Thymus (tissue), 11 donors: Measurements from ENCODE around the gene PLVAP. TPM values are rescaled to one million over a fixed set of nuclear protein-coding genes. Genes with fewer than 3 reads are reported as not detected.

Experiments used
- DNase-seq, 9 donors: peaks; one replicate each; pipeline ENCODE4 v3.0.0-alpha.2; 2013; ENCODE audit warnings: low spot score in 9 of 9, low read depth in 6 of 9, missing footprints in 1 of 9
- H3K27ac ChIP-seq, 2 donors: one replicate each; pipeline ENCODE4 v1.5.1; 2013; ENCODE audit warnings: control low read depth in 1 of 2, low read depth in 1 of 2, low read length in 1 of 2, mild to moderate bottlenecking in 1 of 2, moderate library complexity in 1 of 2
- H3K27me3 ChIP-seq, 2 donors: one replicate each; pipeline ENCODE4 v1.5.1; 2013; ENCODE audit warnings: low read length in 1 of 2; ENCODE audit not compliant: control insufficient read depth in 2 of 2, insufficient read depth in 1 of 2
- H3K36me3 ChIP-seq, 2 donors: one replicate each; pipeline ENCODE4 v1.5.1; 2013; ENCODE audit warnings: low read length in 1 of 2, mild to moderate bottlenecking in 1 of 2, moderate library complexity in 1 of 2; ENCODE audit not compliant: control insufficient read depth in 2 of 2, insufficient read depth in 2 of 2
- H3K4me1 ChIP-seq, 2 donors: one replicate each; pipeline ENCODE4 v1.5.1; 2013; ENCODE audit warnings: low read length in 2 of 2; ENCODE audit not compliant: control insufficient read depth in 2 of 2, insufficient read depth in 2 of 2
- H3K4me3 ChIP-seq, 2 donors: one replicate each; pipeline ENCODE4 v1.5.1; 2013; ENCODE audit warnings: low read length in 2 of 2, control low read depth in 1 of 2, mild to moderate bottlenecking in 1 of 2
- H3K9me3 ChIP-seq, 2 donors: one replicate each; pipeline ENCODE4 v1.5.1; 2013; ENCODE audit warnings: low read length in 1 of 2, mild to moderate bottlenecking in 1 of 2; ENCODE audit not compliant: control insufficient read depth in 2 of 2, insufficient read depth in 1 of 2
- WGBS: extraction: QIAGEN DNeasy Blood & Tissue Kit; methylation state at CpG from one replicate; pipeline ENCODE4 v1.1.7; 2013; 5-methylcytosine and 5-hydroxymethylcytosine counted together
- polyA plus RNA-seq: library from polyadenylated mRNA; stranded (reverse); fragments of 200-250 nt; gene quantifications from one replicate; pipeline ENCODE4 v1.2.3, GENCODE V29; 2013
- total RNA-seq: library from RNA; stranded (reverse); fragments of 120-200 nt; gene quantifications from one replicate; pipeline ENCODE4 v1.2.4, GENCODE V29; 2013
- donor health status: healthy.

PLVAP gene
- total and polyA plus RNA-seq, 2 donors: 11.7 to 57.1 TPM

GRCh38 chr19:17404621-17405249 is 27.6 kb upstream of the PLVAP start:
- peaks cover 17 to 43% of the 10 kb centered on the region in 2 donors for H3K4me1 ChIP-seq
- no peaks in the 10 kb centered on the region for H3K9me3 ChIP-seq
- WGBS: 30% methylated on average over 7 of the region's 7 CpGs
- DNase-seq: peak in 1 of 9 donors; percentile 35
- no peaks in the 10 kb centered on the region for H3K27me3 ChIP-seq
- H3K4me3 ChIP-seq: peak overlapping the region; percentile 35 to 55
- peaks cover 8 to 13% of the 10 kb centered on the region in 2 donors for H3K36me3 ChIP-seq
- peak overlapping the region; percentile 43 to 92 for H3K27ac ChIP-seq

- Histone ChIP-seq H3K27me3 (no peaks in the 10 kb centered on the region), H3K9me3 (no peaks in the 10 kb centered on the region), H3K36me3 (peaks cover 8 to 13% of the 10 kb centered on the region in 2 donors), H3K4me3 (peak overlapping the region; percentile 35 to 55), H3K4me1 (peaks cover 17 to 43% of the 10 kb centered on the region in 2 donors), H3K27ac (peak overlapping the region in 1 of 2 donors; percentile 92)
- no peak for DNase-seq
- whole genome bisulfite sequencing: 48% methylated on average over 6 of the region's 6 CpGs
Measured at GRCh38 chr19:17404015-17404414, 26.9 kb upstream of the PLVAP start.

GRCh38 chr19:17402982-17403855 is 26.1 kb upstream of the PLVAP start:
- 64% methylated on average over 35 of the region's 36 CpGs for WGBS
- peak in 1 of 9 donors; percentile 45 for DNase-seq

GRCh38 chr19:17401628-17402027 is 24.5 kb upstream of the PLVAP start:
- H3K36me3 ChIP-seq: peaks cover 13 to 14% of the 10 kb centered on the region in 2 donors
- H3K4me1 ChIP-seq: peaks cover 13 to 29% of the 10 kb centered on the region in 2 donors
- H3K27ac ChIP-seq: no peak overlapping the region
- H3K4me3 ChIP-seq: no peak overlapping the region
- no peaks in the 10 kb centered on the region for H3K9me3 ChIP-seq
- no peaks in the 10 kb centered on the region for H3K27me3 ChIP-seq
- no peak for DNase-seq
- WGBS: 98% methylated on average over 6 of the region's 6 CpGs

More at GRCh38 chr19:17402982-17403855, 26.1 kb upstream of the PLVAP start:
- H3K9me3 ChIP-seq: no peaks in the 10 kb centered on the region
- peaks cover 12 to 13% of the 10 kb centered on the region in 2 donors for H3K36me3 ChIP-seq
- peaks cover 17 to 43% of the 10 kb centered on the region in 2 donors for H3K4me1 ChIP-seq
- H3K27ac ChIP-seq: peak overlapping the region in 1 of 2 donors; percentile 15
- H3K4me3 ChIP-seq: peak overlapping the region; percentile 35 to 55
- H3K27me3 ChIP-seq: no peaks in the 10 kb centered on the region

- Histone ChIP-seq H3K27ac (no peak overlapping the region), H3K9me3 (no peaks in the 10 kb centered on the region), H3K4me1 (peaks cover 3 to 11% of the 10 kb centered on the region in 2 donors), H3K4me3 (no peak overlapping the region), H3K27me3 (no peaks in the 10 kb centered on the region), H3K36me3 (peaks cover 13 to 14% of the 10 kb centered on the region in 2 donors)
- 89% methylated on average over 8 of the region's 8 CpGs for whole genome bisulfite sequencing
- no peak for DNase-seq
Measured at GRCh38 chr19:17398902-17399527, 21.9 kb upstream of the PLVAP start.

GRCh38 chr19:17394891-17395415 is 17.8 kb upstream of the PLVAP start:
- 24% methylated on average over 19 of the region's 19 CpGs for WGBS
- DNase-seq: peak in 3 of 9 donors; percentile 57 to 81 (median 57)
- H3K4me1 ChIP-seq: peaks cover 8 to 21% of the 10 kb centered on the region in 2 donors
- peaks cover 0 to 4% of the 10 kb centered on the region in 2 donors for H3K9me3 ChIP-seq
- H3K4me3 ChIP-seq: no peak overlapping the region
- no peak overlapping the region for H3K27ac ChIP-seq
- H3K27me3 ChIP-seq: peaks cover 13 to 19% of the 10 kb centered on the region in 2 donors
- H3K36me3 ChIP-seq: peaks cover 2 to 6% of the 10 kb centered on the region in 2 donors

GRCh38 chr19:17393914-17394313 is 16.8 kb upstream of the PLVAP start, which contains the start of gene CCDC194:
CCDC194 (minus strand) TSS chr19:17394196; CDS start chr19:17394158, 38 bp downstream.
- H3K27me3 ChIP-seq: peaks cover 15 to 27% of the 10 kb centered on the region in 2 donors
- WGBS: 83% methylated on average over 41 of the region's 41 CpGs
- peaks cover 0 to 6% of the 10 kb centered on the region in 2 donors for H3K36me3 ChIP-seq
- DNase-seq: no peak
- no peak within 1 kb of the TSS for H3K4me3 ChIP-seq
- no peak within 1 kb of the TSS for H3K27ac ChIP-seq
- peaks cover 0 to 4% of the 10 kb centered on the region in 2 donors for H3K9me3 ChIP-seq
- H3K4me1 ChIP-seq: peaks cover 8 to 21% of the 10 kb centered on the region in 2 donors

- peaks cover 0 to 3% of the 10 kb centered on the region in 2 donors for H3K36me3 ChIP-seq
- H3K4me3 ChIP-seq: no peak overlapping the region
- H3K9me3 ChIP-seq: peaks cover 0 to 4% of the 10 kb centered on the region in 2 donors
- 87% methylated on average over 2 of the region's 2 CpGs for WGBS
- H3K27ac ChIP-seq: no peak overlapping the region
- peaks cover 17 to 35% of the 10 kb centered on the region in 2 donors for H3K27me3 ChIP-seq
- DNase-seq: no peak
- H3K4me1 ChIP-seq: peaks cover 8 to 21% of the 10 kb centered on the region in 2 donors
Measured at GRCh38 chr19:17393002-17393401, 15.9 kb upstream of the PLVAP start.
